ENCODE measurements around the gene CNTN4.

Gene CNTN4

GRCh38 chr3:2948882-2949281 lies 850.2 kb downstream of the CNTN4 start:
- no peak for DNase-seq (ENCODE audit: low read depth in 1 of 2, low spot score in 1 of 2)
- no peak for TF ChIP-seq POLR2AphosphoS5 (IDR thresholded peaks at IDR 0.05; ENCODE audit: low read depth)
- TF ChIP-seq SPI1 (IDR thresholded peaks at IDR 0.05; ENCODE audit: borderline replicate concordance, low read depth) = no peak
- no peak for TF ChIP-seq CTCF (IDR thresholded peaks at IDR 0.05; ENCODE audit: insufficient read depth, low read length)
- TF ChIP-seq, protein P1, sequence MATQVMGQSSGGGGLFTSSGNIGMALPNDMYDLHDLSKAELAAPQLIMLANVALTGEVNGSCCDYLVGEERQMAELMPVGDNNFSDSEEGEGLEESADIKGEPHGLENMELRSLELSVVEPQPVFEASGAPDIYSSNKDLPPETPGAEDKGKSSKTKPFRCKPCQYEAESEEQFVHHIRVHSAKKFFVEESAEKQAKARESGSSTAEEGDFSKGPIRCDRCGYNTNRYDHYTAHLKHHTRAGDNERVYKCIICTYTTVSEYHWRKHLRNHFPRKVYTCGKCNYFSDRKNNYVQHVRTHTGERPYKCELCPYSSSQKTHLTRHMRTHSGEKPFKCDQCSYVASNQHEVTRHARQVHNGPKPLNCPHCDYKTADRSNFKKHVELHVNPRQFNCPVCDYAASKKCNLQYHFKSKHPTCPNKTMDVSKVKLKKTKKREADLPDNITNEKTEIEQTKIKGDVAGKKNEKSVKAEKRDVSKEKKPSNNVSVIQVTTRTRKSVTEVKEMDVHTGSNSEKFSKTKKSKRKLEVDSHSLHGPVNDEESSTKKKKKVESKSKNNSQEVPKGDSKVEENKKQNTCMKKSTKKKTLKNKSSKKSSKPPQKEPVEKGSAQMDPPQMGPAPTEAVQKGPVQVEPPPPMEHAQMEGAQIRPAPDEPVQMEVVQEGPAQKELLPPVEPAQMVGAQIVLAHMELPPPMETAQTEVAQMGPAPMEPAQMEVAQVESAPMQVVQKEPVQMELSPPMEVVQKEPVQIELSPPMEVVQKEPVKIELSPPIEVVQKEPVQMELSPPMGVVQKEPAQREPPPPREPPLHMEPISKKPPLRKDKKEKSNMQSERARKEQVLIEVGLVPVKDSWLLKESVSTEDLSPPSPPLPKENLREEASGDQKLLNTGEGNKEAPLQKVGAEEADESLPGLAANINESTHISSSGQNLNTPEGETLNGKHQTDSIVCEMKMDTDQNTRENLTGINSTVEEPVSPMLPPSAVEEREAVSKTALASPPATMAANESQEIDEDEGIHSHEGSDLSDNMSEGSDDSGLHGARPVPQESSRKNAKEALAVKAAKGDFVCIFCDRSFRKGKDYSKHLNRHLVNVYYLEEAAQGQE (IDR thresholded peaks at IDR 0.05; ENCODE audit: insufficient replicate concordance, low read depth) = no peak
- TF ChIP-seq GABPA (IDR thresholded peaks at IDR 0.05; ENCODE audit: low read depth) = no peak
- Histone ChIP-seq H3K27me3 (ENCODE audit: insufficient read depth, poor library complexity, severe bottlenecking) (no peaks in the 10 kb centered on the region), H3K27ac (replicated peaks) (no peak overlapping the region), H3K4me3 (replicated peaks; ENCODE audit: insufficient read depth, low read length) (no peak overlapping the region)

GRCh38 chr3:2950159-2950558 lies 851.5 kb downstream of the CNTN4 start:
- Histone ChIP-seq H3K27ac (replicated peaks) (no peak overlapping the region), H3K27me3 (ENCODE audit: insufficient read depth, poor library complexity, severe bottlenecking) (no peaks in the 10 kb centered on the region), H3K4me3 (replicated peaks; ENCODE audit: insufficient read depth, low read length) (no peak overlapping the region)
- DNase-seq (ENCODE audit: low read depth in 1 of 2, low spot score in 1 of 2) = no peak
- TF ChIP-seq SPI1 (IDR thresholded peaks at IDR 0.05; ENCODE audit: borderline replicate concordance, low read depth) (no peak), GABPA (IDR thresholded peaks at IDR 0.05; ENCODE audit: low read depth) (no peak), POLR2AphosphoS5 (IDR thresholded peaks at IDR 0.05; ENCODE audit: low read depth) (no peak), CTCF (IDR thresholded peaks at IDR 0.05; ENCODE audit: insufficient read depth, low read length) (no peak)
- TF ChIP-seq, protein P1 (IDR thresholded peaks at IDR 0.05; ENCODE audit: insufficient replicate concordance, low read depth) = no peak

DNA sequence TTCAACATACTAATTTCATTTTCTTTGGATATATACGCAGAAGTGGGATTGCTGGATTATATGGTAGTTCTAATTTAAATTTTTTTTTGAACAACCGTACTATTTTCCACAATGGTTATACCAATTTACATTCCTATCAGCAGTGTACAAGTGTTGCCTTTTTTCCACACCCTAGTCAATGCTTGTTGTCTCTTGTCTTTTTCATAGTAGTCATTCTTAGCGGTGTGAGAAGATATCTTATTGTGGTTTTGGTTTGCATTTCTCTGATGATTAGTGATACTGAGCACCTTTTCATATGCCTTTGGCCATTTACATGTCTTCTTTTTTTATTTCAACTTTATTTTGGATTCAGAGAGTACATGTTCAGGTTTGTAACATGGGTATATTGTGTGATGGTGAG lies 858.4 kb downstream of the CNTN4 start:
- Histone ChIP-seq H3K27me3 (ENCODE audit: insufficient read depth, poor library complexity, severe bottlenecking) (no peaks in the 10 kb centered on the region), H3K27ac (replicated peaks) (no peak overlapping the region), H3K4me3 (replicated peaks; ENCODE audit: insufficient read depth, low read length) (no peak overlapping the region)
- no peak for DNase-seq (ENCODE audit: low read depth in 1 of 2, low spot score in 1 of 2)
- TF ChIP-seq GABPA (IDR thresholded peaks at IDR 0.05; ENCODE audit: low read depth) = no peak
- no peak for TF ChIP-seq SPI1 (IDR thresholded peaks at IDR 0.05; ENCODE audit: borderline replicate concordance, low read depth)
- TF ChIP-seq CTCF (IDR thresholded peaks at IDR 0.05; ENCODE audit: insufficient read depth, low read length) = no peak
- TF ChIP-seq, protein P1 (IDR thresholded peaks at IDR 0.05; ENCODE audit: insufficient replicate concordance, low read depth) = no peak
- no peak for TF ChIP-seq POLR2AphosphoS5 (IDR thresholded peaks at IDR 0.05; ENCODE audit: low read depth)
